ENCODE measurements around the gene ZNF385D.

ZNF385D gene

DNA sequence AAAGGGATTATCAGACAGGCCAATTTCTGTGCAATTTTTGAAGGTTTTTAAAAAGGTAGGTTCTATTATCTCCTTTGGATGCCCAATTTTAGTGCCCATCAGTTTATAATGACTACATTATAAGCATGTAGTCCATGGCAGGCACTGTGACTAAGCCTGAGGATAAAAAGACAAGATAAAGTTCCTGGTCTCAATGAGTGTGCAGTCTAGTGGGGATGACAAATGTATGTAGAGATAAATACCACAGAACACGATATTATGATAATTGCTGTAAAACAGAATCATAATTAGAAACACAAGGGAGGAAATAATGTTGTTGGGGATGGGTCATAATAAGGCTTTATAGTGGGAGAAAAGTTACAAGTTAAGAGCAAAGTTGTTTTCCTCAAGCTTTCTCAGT lies 163.1 kb downstream of the ZNF385D start:
- no peak for DNase-seq

DNA sequence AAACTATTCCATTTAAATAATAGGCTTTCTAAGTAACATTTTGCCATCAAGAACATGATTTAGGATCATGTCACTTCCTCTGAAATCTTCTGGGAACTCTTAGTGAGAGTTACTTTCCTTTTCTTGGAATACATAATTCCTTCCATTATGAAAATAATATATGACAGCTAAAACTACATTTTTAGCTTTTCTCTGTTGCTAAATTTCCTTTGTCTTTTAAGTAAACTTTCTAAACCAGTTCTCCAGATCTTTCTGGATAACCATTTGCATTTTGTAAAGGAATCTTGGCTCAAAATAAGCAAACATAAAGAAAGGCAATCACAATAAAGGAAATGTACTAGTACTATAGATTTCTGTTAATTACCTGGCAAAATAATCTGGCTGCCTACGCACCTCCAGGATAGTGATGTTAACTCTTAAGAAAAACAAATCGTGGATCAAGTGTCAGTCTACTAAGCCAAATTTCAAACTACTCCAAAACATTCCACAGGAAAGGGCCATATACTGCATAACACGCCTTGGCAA lies 165.7 kb downstream of the ZNF385D start:
- no peak for DNase-seq

DNA sequence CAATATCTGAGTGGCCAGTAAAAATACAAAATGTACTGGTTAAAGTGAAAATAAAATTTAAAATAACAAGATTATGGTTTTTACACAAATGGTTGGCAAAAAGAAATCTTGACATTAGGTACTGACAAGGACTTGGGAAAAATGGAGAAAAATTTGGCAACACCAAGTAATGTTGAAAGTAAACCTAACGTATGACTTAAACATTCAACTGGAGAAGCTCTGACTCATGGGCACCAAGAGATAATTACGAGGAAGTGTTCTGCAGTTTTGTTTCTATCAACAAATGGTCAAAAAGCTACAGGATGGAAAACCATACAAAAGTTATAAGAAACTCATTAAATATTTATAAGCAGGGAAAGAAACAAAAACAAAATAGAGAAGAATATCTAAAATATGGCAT lies 177.7 kb downstream of the ZNF385D start:
- no peak for DNase-seq

DNA sequence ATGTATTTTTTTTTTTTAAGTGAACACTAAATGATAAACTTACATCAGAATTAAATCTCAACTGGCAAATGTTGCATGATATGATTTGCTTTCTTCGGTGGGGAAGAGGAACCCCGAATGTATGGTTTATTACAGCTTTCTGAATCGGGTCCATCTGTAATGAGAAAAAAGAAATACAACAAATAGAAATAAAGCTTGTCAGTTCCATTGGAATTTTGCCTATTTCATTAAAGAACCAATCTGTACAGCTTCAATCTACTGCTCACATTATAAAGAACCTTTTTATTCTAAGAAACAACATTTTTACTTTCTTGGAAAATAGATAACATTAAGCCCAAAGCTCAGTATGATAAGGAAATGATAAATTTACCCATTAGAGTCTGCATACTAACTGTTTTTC lies 186.5 kb downstream of the ZNF385D start:
- no peak for DNase-seq

- DNase-seq: no peak
These were observed 188.8 kb downstream of the ZNF385D start for GRCh38 chr3:21562243-21562642.

DNA sequence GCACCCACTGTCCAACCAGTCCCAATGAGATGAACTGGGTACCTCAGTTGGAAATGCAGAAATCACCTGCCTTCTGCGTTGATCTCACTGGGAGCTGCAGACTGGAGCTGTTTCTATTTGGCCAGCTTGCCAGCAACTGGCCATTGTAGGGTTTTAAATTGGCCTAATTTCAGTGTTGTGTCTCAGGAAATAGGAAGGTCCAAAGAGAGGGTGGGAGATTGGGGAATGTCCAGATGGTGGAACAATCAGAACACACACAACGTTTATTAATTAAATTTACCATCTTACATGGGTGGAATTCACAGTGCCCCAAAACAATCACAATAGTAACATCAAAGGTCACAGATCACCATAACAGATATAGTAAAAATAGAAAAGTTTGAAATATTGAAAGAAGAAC lies 189.5 kb downstream of the ZNF385D start:
- DNase-seq: no peak

GRCh38 chr3:21551019-21551418 lies 200.0 kb downstream of the ZNF385D start:
- DNase-seq: no peak

DNA sequence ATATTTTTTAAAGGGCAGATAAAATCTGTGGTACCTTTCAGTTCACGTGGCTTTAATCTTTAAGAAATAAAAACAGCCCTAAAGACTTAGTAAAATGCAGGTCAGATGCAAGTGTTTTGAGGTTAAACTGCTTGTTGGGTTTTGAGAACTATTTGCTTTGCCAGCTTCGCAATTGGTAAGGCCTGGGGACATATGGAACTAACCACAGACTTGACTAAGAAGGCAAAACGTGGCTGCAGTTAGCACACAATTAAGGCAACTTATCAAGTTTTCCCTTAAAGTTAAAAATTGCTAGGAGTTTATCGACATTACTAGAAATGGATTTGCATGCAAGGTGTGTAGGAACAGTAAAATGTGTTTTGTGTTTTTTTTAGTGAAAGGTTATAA lies 206.9 kb downstream of the ZNF385D start:
- no peak for DNase-seq

GRCh38 chr3:21543380-21544075 lies 207.5 kb downstream of the ZNF385D start:
- no peak for DNase-seq

- no peak for DNase-seq
These were observed 208.2 kb downstream of the ZNF385D start for GRCh38 chr3:21542656-21543379.

- no peak for DNase-seq
These were observed 210.7 kb downstream of the ZNF385D start for GRCh38 chr3:21540265-21540664.

DNA sequence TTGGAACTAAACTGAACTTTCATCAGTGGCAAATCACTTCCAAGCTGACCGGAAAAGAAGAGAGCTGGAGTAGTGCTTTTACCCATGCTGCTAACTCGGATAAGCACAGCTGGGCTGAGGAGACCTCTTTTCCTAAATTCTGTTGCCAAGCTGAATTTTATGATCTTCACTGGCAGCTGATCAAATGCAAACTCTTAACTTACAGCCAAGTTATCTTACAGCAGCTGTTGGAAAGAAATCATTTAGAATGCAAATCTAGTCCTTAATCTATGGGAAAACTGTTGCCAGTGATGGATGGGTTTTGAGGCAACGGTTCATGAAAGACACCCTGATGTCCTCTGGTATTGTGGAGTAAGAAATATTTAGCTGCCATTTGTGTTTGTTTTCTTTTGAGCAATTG lies 216.5 kb downstream of the ZNF385D start:
- no peak for DNase-seq

DNA sequence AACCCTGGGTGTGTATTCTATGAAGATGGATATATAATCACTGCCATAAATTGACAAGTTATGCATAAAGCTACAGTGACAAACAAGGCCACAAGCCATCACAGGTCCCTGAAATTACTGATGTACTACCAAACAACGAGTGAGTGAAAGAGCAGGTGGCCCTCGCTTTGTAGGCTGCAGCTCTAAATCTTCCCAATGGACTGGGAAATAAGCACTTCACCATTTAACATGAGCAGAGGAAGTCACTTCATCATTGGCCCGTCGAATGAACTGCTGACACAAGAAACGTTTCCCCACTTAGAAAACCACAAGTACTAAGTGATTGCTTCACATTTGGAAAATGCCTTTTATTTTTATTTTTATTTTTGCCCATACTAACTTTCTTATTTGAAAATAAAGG lies 218.0 kb downstream of the ZNF385D start:
- DNase-seq: no peak

DNA sequence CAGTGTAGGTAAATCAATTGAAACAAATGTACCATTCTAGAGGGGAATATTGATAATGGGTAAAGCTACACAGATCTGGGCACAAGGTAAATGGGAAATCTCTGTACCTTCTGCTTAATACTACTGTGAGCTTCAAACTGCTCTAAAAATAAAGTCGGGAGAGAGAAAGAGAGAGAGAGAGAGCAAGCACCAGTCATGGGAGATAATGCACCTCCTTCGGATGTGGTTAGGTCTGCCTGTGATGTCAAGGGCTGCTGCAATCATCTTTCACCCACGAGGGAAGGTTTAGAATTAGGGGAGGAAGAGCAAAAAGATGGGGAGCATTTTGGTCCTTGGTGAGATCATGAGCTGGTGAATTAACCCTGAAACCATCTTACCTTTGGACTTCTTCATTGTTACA lies 219.1 kb downstream of the ZNF385D start:
- DNase-seq: no peak

DNA sequence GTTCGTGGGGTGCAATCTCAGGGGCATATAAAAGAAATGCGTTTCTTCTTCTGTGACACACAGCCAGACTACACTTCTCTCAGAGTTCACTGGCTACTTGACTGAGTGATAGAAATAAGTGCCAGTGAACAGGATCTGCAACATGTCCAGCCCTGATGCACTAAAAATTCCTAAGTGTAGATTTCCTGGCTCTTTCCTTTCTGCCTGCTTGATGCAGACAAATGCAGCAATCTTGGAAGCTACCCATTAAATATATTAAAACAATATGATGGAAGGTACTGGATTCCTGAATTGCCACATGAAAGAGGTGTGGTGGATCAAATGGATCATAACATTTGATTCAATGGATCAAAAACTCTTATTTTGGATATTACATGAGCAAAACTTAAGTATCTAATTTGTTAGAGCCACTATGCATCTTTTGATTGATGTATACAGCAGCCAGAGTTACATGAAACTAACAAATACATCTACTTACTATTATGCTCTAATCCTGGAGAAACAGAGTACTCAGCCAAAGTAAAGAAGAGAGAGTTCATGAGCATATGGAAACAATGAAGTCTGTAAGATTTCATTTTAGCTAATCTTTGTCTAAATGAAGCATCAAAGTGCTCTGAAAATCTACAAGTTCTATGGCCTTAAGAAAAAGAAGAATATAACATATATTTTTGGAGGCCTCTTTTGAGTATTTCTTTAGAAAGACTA lies 222.6 kb downstream of the ZNF385D start:
- DNase-seq: no peak

GRCh38 chr3:21526461-21526860 lies 224.5 kb downstream of the ZNF385D start:
- no peak for DNase-seq

DNA sequence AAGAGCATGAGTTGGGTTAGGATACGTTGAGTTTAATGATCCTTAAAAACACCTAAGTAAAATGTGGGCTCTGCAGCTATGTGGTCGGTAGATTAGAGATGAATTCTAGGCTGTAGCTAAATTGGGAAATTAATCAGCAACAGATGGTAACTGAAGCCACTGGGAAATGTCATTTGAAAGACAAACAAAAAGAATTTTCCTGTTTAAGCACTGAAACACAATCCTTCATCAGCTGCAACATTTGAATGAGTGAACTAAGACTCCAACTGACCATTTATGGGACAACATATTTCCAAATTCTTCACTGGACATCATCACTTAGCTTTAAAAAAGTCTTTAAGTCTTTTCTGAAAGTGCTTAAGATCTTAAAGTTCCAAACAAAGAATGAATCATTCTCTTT lies 226.9 kb downstream of the ZNF385D start:
- DNase-seq: no peak

DNA sequence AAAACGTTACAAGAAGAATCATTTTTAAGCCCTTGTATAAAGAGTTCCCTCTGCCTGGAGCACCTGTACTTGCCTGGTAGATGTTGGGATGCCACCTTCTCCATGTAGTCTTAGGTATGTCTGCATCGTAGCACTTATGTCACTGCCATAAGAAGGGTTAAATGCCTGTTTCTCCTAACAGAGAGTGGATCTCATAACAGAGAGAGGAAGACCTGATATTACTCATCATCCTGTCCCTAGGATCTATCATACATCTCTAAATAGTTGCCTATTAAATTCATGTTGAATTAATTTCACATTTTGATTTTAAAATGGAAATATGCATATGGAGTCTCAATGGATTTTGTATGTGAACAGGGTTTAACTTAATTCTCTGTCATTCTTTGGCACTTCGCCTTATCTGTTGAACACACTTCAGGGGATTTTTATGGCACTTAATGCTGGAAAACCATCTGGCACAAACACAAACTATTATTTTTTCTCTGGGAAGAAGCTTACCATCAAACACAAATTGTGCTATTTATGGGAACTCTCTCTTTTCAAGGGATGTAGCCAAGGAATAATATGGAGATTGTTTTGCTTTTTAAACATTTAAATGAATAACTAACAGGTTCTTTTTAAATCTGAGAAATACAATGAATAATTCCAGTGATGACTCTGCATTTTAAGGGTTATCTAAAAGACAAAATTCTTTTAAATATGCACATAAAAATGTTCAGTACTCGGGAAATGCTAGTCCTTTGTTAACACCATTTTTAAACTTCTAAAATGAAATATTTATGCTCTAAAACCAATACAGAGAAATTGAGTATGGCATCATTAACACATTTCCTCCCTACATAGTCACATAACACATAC lies 230.7 kb downstream of the ZNF385D start:
- no peak for DNase-seq

DNA sequence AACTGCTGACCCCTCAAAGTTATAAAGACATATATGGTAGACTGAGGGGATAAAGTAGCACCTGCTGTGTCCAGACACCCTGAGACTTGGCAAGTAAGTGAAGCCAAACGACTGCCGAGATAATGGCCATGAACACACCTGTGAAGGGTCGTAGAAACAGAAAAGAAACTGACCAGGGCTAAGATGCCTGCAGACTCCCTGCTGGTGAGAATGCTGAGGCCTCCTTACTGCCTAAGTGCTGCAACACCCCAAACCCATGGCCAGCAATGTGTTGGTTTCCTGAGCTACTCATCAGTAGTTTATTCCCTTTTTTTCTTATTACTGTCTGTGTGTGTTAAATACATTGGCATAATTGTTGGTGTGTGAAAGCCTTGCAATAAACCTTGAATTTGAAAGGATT lies 233.8 kb downstream of the ZNF385D start:
- no peak for DNase-seq

DNA sequence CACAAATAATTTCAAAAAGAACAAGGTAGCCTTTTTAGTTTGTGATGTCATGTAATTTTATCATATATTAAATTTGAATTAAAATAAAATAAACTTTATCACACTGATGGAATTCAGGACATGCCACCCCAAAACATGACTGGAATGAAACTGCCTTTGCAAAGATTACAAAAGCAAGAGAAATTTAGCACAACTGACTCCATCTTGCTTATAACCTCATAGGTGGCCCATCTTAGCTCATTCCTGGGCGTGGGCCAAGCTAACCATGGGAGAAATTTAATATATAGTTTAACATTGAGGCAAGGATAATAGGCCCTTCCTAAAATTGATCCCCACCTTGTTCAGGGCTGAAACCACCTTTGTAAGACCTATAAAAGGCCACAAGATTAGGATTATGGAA lies 235.6 kb downstream of the ZNF385D start:
- DNase-seq: no peak

GRCh38 chr3:21509731-21510470 lies 241.1 kb downstream of the ZNF385D start:
- DNase-seq: no peak

DNA sequence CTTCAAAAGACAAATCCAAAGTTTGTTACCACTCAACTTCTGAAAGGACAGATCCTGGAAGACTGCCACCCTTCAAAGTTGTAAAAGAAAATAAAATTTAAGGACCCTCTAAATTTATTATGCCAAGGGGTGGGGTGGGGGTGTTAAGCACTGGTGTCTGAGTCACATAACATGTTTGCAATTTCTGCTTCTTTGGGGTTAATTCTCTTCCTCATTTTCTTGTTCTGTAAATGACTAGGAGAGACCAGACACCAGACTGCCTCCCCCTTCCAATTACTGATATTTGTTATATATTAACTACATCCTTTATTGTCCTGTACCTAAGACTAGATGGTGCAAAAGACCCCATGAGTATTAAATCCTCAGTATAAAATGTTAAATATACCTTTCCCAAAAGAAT lies 242.8 kb downstream of the ZNF385D start:
- no peak for DNase-seq

All from retina (tissue), 1 donor.